Ecto neural progenitor cell (in vitro differentiated cells): ENCODE data around the gene ANKRD16.
A peak's percentile ranks its signal among the peaks of the same experiment; 100 is the strongest.
"Not testable (repeated sequence)": the region's sequence is repeated elsewhere in the genome, so short reads cannot be mapped to it uniquely, and the experiment has no call there.

ENCODE experiments used
- DNase-seq: peaks from one replicate; pipeline ENCODE4 v3.0.0-alpha.2; 2018; ENCODE audit warnings: low spot score

ANKRD16 gene

GRCh38 chr10:5903563-5903962 is 13.9 kb upstream of the ANKRD16 start:
- no peak for DNase-seq

- DNase-seq: no peak
Measured at GRCh38 chr10:5902511-5903274, 13.0 kb upstream of the ANKRD16 start.

GRCh38 chr10:5900247-5900646 is 10.6 kb upstream of the ANKRD16 start:
- no peak for DNase-seq

- no peak for DNase-seq
Measured at GRCh38 chr10:5898163-5898562, 8.5 kb upstream of the ANKRD16 start.

- no peak for DNase-seq
Measured at GRCh38 chr10:5897504-5897903, 7.8 kb upstream of the ANKRD16 start.

- no peak for DNase-seq
Measured at GRCh38 chr10:5897053-5897340, 7.3 kb upstream of the ANKRD16 start.

- DNase-seq: no peak
Measured at GRCh38 chr10:5896208-5897052, 6.7 kb upstream of the ANKRD16 start.

- DNase-seq: no peak
Measured at GRCh38 chr10:5895804-5896203, 6.1 kb upstream of the ANKRD16 start.

GRCh38 chr10:5895365-5895764 is 5.7 kb upstream of the ANKRD16 start:
- DNase-seq: no peak

GRCh38 chr10:5894873-5895272 is 5.2 kb upstream of the ANKRD16 start:
- DNase-seq: no peak

GRCh38 chr10:5894403-5894802 is 4.7 kb upstream of the ANKRD16 start:
- DNase-seq: no peak

GRCh38 chr10:5893321-5893720 is 3.6 kb upstream of the ANKRD16 start:
- no peak for DNase-seq

- no peak for DNase-seq
Measured at GRCh38 chr10:5892007-5892406, 2.3 kb upstream of the ANKRD16 start.

- no peak for DNase-seq
Measured at GRCh38 chr10:5891009-5891408, 1.3 kb upstream of the ANKRD16 start.

- no peak for DNase-seq
Measured at GRCh38 chr10:5890452-5890915, 791 bp upstream of the ANKRD16 start.

GRCh38 chr10:5888843-5889623 is 660 bp downstream of the ANKRD16 start:
- DNase-seq: peak; percentile 82

GRCh38 chr10:5888351-5888750 is 1.3 kb downstream of the ANKRD16 start:
- no peak for DNase-seq

GRCh38 chr10:5887641-5888040 is 2.1 kb downstream of the ANKRD16 start:
- no peak for DNase-seq

- DNase-seq: no peak
Measured at GRCh38 chr10:5887029-5887428, 2.7 kb downstream of the ANKRD16 start.

GRCh38 chr10:5885619-5886018 is 4.1 kb downstream of the ANKRD16 start:
- no peak for DNase-seq

GRCh38 chr10:5882961-5883360 is 6.7 kb downstream of the ANKRD16 start:
- no peak for DNase-seq

GRCh38 chr10:5877041-5877440 is 12.7 kb downstream of the ANKRD16 start:
- DNase-seq: not testable (repeated sequence)
